Lower lobe of right lung (tissue), 2 donors: ENCODE data around the gene MBD5. TPM values are rescaled to one million over a fixed set of nuclear protein-coding genes. Genes with fewer than 3 reads are reported as not detected.

Experiments used
- ATAC-seq, 2 donors: fragments of 200-7000 bp; cut with Tn5 transposase; one replicate each; pipeline ENCODE4 v1.9.1; 2020 to 2022; ENCODE audit warnings: mild to moderate bottlenecking in 2 of 2, moderate library complexity in 2 of 2
- DNase-seq: peaks from one replicate; pipeline ENCODE4 v3.0.0-alpha.2; 2020
- H3K27ac ChIP-seq: fragments of 200-600 bp; one replicate; pipeline ENCODE4 v1.8.0; 2022
- H3K27me3 ChIP-seq: fragments of 200-600 bp; one replicate; pipeline ENCODE4 v1.8.0; 2022; ENCODE audit warnings: low read depth
- H3K36me3 ChIP-seq: fragments of 200-600 bp; one replicate; pipeline ENCODE4 v1.8.0; 2022; ENCODE audit warnings: mild to moderate bottlenecking
- H3K4me1 ChIP-seq: fragments of 200-600 bp; one replicate; pipeline ENCODE4 v1.8.0; 2022
- H3K4me3 ChIP-seq: fragments of 200-600 bp; one replicate; pipeline ENCODE4 v1.8.0; 2022; ENCODE audit warnings: mild to moderate bottlenecking
- H3K9me3 ChIP-seq: fragments of 200-600 bp; one replicate; pipeline ENCODE4 v1.8.0; 2022
- intact Hi-C: fragments of 100-400 bp; cut with DNase I; formaldehyde crosslinking; loops from one replicate; pipeline ENCODE4 v1.11.0; 2022
- total RNA-seq: library from RNA; stranded (reverse); fragmentation: NEBNext Ultra II Directional; extraction: Animal tissue kit (Norgen Biotek cat#: 25700); gene quantifications from one replicate; pipeline ENCODE4 v1.2.1, GENCODE V29; 2021
- TF ChIP-seq, protein P1 (sequence below): fragments of 200-600 bp; IDR thresholded peaks from one replicate; pipeline ENCODE4 v1.8.0; 2022; ENCODE audit warnings: antibody characterized with exemption, mild to moderate bottlenecking
- donor health status: DM: no; HTN: yes; CAD: no; lungs with severe emphysema.

Gene MBD5
- total RNA-seq, 1 donor from 2014 or later: 46.3 TPM

DNA sequence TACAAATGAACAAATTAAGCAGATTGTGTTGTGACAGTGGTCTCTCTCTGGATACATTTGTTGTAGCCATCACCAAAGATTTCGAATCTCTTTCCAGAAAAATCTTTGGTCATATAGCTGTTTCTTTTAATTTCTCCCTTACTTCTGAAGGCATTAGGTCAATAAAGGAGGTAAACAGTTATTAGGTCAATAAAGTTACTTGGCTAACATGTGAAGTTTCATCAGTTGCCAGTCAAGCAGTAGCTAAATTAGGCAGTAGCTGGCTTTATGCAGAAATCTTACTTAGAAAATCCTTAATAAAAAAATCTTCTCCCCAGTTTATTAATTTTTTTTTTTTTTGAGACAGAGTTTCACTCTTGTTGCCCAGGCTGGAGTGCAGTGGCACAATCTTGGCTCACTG, 115.5 kb downstream of the MBD5 start:
- Histone ChIP-seq H3K4me3 (no peak overlapping the region), H3K36me3 (no peaks in the 10 kb centered on the region), H3K9me3 (no peaks in the 10 kb centered on the region), H3K27ac (no peak overlapping the region), H3K4me1 (no peaks in the 10 kb centered on the region), H3K27me3 (no peaks in the 10 kb centered on the region)
- TF ChIP-seq, protein P1, sequence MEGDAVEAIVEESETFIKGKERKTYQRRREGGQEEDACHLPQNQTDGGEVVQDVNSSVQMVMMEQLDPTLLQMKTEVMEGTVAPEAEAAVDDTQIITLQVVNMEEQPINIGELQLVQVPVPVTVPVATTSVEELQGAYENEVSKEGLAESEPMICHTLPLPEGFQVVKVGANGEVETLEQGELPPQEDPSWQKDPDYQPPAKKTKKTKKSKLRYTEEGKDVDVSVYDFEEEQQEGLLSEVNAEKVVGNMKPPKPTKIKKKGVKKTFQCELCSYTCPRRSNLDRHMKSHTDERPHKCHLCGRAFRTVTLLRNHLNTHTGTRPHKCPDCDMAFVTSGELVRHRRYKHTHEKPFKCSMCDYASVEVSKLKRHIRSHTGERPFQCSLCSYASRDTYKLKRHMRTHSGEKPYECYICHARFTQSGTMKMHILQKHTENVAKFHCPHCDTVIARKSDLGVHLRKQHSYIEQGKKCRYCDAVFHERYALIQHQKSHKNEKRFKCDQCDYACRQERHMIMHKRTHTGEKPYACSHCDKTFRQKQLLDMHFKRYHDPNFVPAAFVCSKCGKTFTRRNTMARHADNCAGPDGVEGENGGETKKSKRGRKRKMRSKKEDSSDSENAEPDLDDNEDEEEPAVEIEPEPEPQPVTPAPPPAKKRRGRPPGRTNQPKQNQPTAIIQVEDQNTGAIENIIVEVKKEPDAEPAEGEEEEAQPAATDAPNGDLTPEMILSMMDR: no peak
- ATAC-seq: no peak
- no peak for DNase-seq
- intact Hi-C loops: no loop called here

DNA sequence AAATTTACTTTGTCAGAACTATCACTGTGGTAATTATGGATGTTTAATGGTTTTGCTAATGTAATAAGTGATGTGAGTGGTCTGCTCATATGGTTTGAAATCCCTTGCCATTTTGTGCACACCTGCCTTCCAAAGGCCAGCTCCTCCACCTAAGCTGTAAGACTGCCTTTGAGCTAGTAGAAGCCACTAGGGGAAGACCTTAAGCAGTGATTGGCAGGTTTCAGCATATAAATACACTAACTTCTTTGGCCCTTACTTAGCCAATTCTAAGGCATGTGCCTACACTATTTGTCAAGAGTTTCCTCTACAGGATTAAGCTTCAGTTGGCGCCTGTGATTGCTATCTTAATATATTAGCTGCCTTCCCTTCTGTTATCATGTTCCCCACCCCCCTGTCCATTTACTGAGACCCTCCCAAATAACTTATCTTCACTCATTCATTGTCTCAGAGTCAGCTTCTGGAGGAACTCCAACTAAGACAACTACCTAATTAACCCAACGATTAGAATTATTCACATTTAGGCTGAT, 141.1 kb downstream of the MBD5 start:
- ATAC-seq (no peak), DNase-seq (no peak)
- Histone ChIP-seq H3K36me3 (no peaks in the 10 kb centered on the region), H3K4me1 (no peaks in the 10 kb centered on the region), H3K27me3 (no peaks in the 10 kb centered on the region), H3K9me3 (no peaks in the 10 kb centered on the region), H3K4me3 (no peak overlapping the region), H3K27ac (no peak overlapping the region)
- intact Hi-C loops: no loop called here
- TF ChIP-seq, protein P1: no peak

DNA sequence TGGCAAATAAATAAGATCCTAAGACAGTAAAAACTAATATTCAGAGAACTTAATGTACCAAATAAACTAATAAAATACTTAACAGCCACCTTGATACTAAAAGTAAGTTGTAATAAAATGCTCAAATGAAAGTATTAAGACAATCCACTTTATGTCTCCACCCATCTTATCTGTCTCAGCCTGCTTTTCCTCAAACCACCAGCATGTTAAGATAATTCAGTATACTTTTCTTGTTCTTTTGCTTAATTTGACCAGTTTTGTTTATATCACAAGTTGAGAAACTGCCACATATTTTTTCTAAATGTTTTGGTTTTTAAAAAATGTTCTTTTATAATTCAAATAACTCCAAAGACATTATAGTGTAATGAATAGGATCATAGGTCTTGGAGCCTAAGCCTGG, 142.0 kb downstream of the MBD5 start:
- ATAC-seq (no peak), DNase-seq (no peak)
- intact Hi-C loops: no loop called here
- H3K4me3 ChIP-seq: no peak overlapping the region
- no peaks in the 10 kb centered on the region for H3K27me3 ChIP-seq
- H3K4me1 ChIP-seq: no peaks in the 10 kb centered on the region
- H3K9me3 ChIP-seq: no peaks in the 10 kb centered on the region
- H3K27ac ChIP-seq: no peak overlapping the region
- TF ChIP-seq, protein P1: no peak
- H3K36me3 ChIP-seq: no peaks in the 10 kb centered on the region

DNA sequence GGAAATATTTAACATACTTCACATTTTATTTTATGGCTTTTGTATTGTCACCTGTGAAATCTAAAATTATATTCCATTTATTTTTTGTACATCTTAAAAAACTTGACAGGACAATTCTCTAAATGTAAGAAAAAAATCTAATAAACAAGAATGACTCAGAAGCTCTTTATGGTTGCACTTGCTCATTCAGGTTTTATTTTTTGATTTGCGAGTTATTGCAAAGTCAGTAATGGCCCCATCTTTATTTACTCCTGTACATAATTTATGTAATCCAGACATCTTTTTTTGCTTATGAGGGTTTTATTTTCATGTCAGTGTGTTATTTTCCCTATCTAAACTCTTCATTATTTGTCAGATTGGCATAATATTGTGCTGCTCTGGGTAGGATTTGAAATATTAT, 145.1 kb downstream of the MBD5 start:
- no peak for DNase-seq
- no peak overlapping the region for H3K4me3 ChIP-seq
- intact Hi-C loops: no loop called here
- H3K4me1 ChIP-seq: no peaks in the 10 kb centered on the region
- no peaks in the 10 kb centered on the region for H3K36me3 ChIP-seq
- no peak overlapping the region for H3K27ac ChIP-seq
- ATAC-seq: no peak
- TF ChIP-seq, protein P1: no peak
- no peaks in the 10 kb centered on the region for H3K9me3 ChIP-seq
- no peaks in the 10 kb centered on the region for H3K27me3 ChIP-seq

DNA sequence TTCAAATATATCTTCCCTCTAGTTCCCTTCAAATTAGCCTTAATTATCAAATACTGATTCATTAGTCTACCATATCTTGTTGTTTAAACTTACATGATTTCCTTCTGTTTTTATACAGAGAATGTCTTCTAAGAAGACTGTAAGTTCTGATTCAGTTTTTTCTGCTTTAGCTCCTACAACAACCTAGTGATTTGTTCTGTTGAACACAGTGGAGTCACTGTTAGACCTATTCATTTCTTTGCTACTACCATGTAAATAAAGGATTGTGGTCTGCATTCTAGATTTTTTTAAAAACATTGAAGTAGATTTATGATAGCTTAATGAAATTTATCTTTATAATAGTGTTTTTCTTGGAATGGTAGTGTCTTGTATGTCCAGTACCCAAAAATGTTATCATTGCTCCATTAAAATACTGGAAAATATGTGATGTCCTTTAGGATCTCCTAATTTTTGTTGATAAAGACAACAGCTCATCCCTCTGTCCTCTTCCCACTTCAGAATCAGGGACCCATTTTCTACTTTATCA, 146.4 kb downstream of the MBD5 start:
- Histone ChIP-seq H3K4me1 (no peaks in the 10 kb centered on the region), H3K36me3 (no peaks in the 10 kb centered on the region), H3K27ac (no peak overlapping the region), H3K9me3 (no peaks in the 10 kb centered on the region), H3K4me3 (no peak overlapping the region), H3K27me3 (no peaks in the 10 kb centered on the region)
- DNase-seq (no peak), ATAC-seq (no peak)
- intact Hi-C loops: no loop called here
- TF ChIP-seq, protein P1: no peak
